ENCODE data around the gene FNDC3B. TPM values are rescaled to one million over a fixed set of nuclear protein-coding genes. Genes with fewer than 3 reads are reported as not detected.

Gene FNDC3B
- total RNA-seq, 2 donors from 2014 or later: 9.2 to 17.1 TPM

- no peak for ATAC-seq
- DNase-seq (ENCODE audit: low spot score in 2 of 2): no peak
- H3K36me3 Mint-ChIP-seq: peaks cover 0 to 1% of the 10 kb centered on the region in 2 donors
- H3K9me3 Mint-ChIP-seq: no peaks in the 10 kb centered on the region
- H3K27ac Mint-ChIP-seq: peak overlapping the region in 1 of 2 donors; percentile 71
These were observed 112.6 kb downstream of the FNDC3B start for GRCh38 chr3:172151651-172152649.

GRCh38 chr3:172152874-172153273 is 113.5 kb downstream of the FNDC3B start:
- Mint-ChIP-seq H3K27ac (peak overlapping the region in 1 of 2 donors; percentile 57), H3K9me3 (no peaks in the 10 kb centered on the region), H3K36me3 (no peaks in the 10 kb centered on the region)
- DNase-seq (ENCODE audit: low spot score in 2 of 2) (no peak), ATAC-seq (no peak)

GRCh38 chr3:172153335-172153861 is 114.0 kb downstream of the FNDC3B start:
- peak; percentile 93 to 97 for ATAC-seq
- Mint-ChIP-seq H3K36me3 (no peaks in the 10 kb centered on the region), H3K9me3 (no peaks in the 10 kb centered on the region), H3K27ac (no peak overlapping the region)
- peak; percentile 32 to 67 for DNase-seq (ENCODE audit: low spot score in 2 of 2)

- ATAC-seq: peak; percentile 28 to 63
- DNase-seq (ENCODE audit: low spot score in 2 of 2): no peak
- Mint-ChIP-seq H3K36me3 (no peaks in the 10 kb centered on the region), H3K27ac (peak overlapping the region; percentile 40 to 51), H3K9me3 (no peaks in the 10 kb centered on the region)
These were observed 115.6 kb downstream of the FNDC3B start for GRCh38 chr3:172154768-172155664.

- ATAC-seq: no peak
- no peaks in the 10 kb centered on the region for H3K9me3 Mint-ChIP-seq
- H3K27ac Mint-ChIP-seq: peak overlapping the region in 1 of 2 donors; percentile 40
- DNase-seq (ENCODE audit: low spot score in 2 of 2): no peak
- H3K36me3 Mint-ChIP-seq: no peaks in the 10 kb centered on the region
These were observed 116.7 kb downstream of the FNDC3B start for GRCh38 chr3:172155897-172156585.

- Mint-ChIP-seq H3K36me3 (no peaks in the 10 kb centered on the region), H3K27ac (peak overlapping the region in 1 of 2 donors; percentile 63)
- ATAC-seq: no peak
These were observed 117.2 kb downstream of the FNDC3B start for GRCh38 chr3:172156586-172156955.

GRCh38 chr3:172157564-172158258 is 118.3 kb downstream of the FNDC3B start:
- no peak for ATAC-seq
- H3K9me3 Mint-ChIP-seq: no peaks in the 10 kb centered on the region
- no peak overlapping the region for H3K27ac Mint-ChIP-seq
- H3K36me3 Mint-ChIP-seq: no peaks in the 10 kb centered on the region
- no peak for DNase-seq (ENCODE audit: low spot score in 2 of 2)

More at GRCh38 chr3:172156586-172156955, 117.2 kb downstream of the FNDC3B start:
- no peak for DNase-seq (ENCODE audit: low spot score in 2 of 2)
- H3K9me3 Mint-ChIP-seq: no peaks in the 10 kb centered on the region

- Mint-ChIP-seq H3K36me3 (no peaks in the 10 kb centered on the region), H3K27ac (no peak overlapping the region), H3K9me3 (no peaks in the 10 kb centered on the region)
- no peak for ATAC-seq
- no peak for DNase-seq (ENCODE audit: low spot score in 2 of 2)
These were observed 119.4 kb downstream of the FNDC3B start for GRCh38 chr3:172158741-172159140.

- H3K9me3 Mint-ChIP-seq: no peaks in the 10 kb centered on the region
- ATAC-seq (no peak), DNase-seq (ENCODE audit: low spot score in 2 of 2) (no peak)
- no peak overlapping the region for H3K27ac Mint-ChIP-seq
- H3K36me3 Mint-ChIP-seq: no peaks in the 10 kb centered on the region
These were observed 120.0 kb downstream of the FNDC3B start for GRCh38 chr3:172159376-172159775.

- Mint-ChIP-seq H3K36me3 (no peaks in the 10 kb centered on the region), H3K9me3 (no peaks in the 10 kb centered on the region), H3K27ac (peak overlapping the region in 1 of 2 donors; percentile 30)
- no peak for ATAC-seq
- DNase-seq (ENCODE audit: low spot score in 2 of 2): no peak
These were observed 120.7 kb downstream of the FNDC3B start for GRCh38 chr3:172159962-172160538.

- H3K9me3 Mint-ChIP-seq: no peaks in the 10 kb centered on the region
- H3K27ac Mint-ChIP-seq: no peak overlapping the region
- ATAC-seq (no peak), DNase-seq (ENCODE audit: low spot score in 2 of 2) (no peak)
- no peaks in the 10 kb centered on the region for H3K36me3 Mint-ChIP-seq
These were observed 121.9 kb downstream of the FNDC3B start for GRCh38 chr3:172161133-172161789.

- ATAC-seq (no peak), DNase-seq (ENCODE audit: low spot score in 2 of 2) (no peak)
- Mint-ChIP-seq H3K36me3 (no peaks in the 10 kb centered on the region), H3K27ac (no peak overlapping the region), H3K9me3 (no peaks in the 10 kb centered on the region)
These were observed 122.6 kb downstream of the FNDC3B start for GRCh38 chr3:172161959-172162358.

GRCh38 chr3:172163320-172163719 is 123.9 kb downstream of the FNDC3B start:
- ATAC-seq: no peak
- no peaks in the 10 kb centered on the region for H3K36me3 Mint-ChIP-seq

GRCh38 chr3:172164620-172165362 is 125.4 kb downstream of the FNDC3B start:
- no peaks in the 10 kb centered on the region for H3K9me3 Mint-ChIP-seq
- H3K36me3 Mint-ChIP-seq: no peaks in the 10 kb centered on the region
- DNase-seq (ENCODE audit: low spot score in 2 of 2): no peak
- no peak overlapping the region for H3K27ac Mint-ChIP-seq
- no peak for ATAC-seq

More at GRCh38 chr3:172163320-172163719, 123.9 kb downstream of the FNDC3B start:
- H3K27ac Mint-ChIP-seq: no peak overlapping the region
- DNase-seq (ENCODE audit: low spot score in 2 of 2): no peak
- H3K9me3 Mint-ChIP-seq: no peaks in the 10 kb centered on the region

Data from activated naive CD4-positive, alpha-beta T cell treated with anti-CD3 and anti-CD28 coated beads, Interleukin-2, amount 50 U/mL, for 72 hours (primary cell).